Right atrium auricular region (tissue), 2 donors: Measurements from ENCODE around the gene SAFB. TPM values are rescaled to one million over a fixed set of nuclear protein-coding genes. Genes with fewer than 3 reads are reported as not detected.

Experiments used
- DNase-seq: peaks from one replicate; pipeline ENCODE4 v3.0.0-alpha.2; 2019; ENCODE audit warnings: low spot score
- H3K27ac ChIP-seq, 2 donors: fragments of 200-600 bp; sonication (generic); 1 replicate in 1 of 2; 2 replicates in 1 of 2; pipeline ENCODE4 v1.5.1; 2016 to 2019
- H3K27me3 ChIP-seq, 2 donors: fragments of 200-600 bp; sonication (generic); one replicate each; pipeline versions ENCODE4 v1.5.1 to v1.6.0; 2017 to 2019
- H3K36me3 ChIP-seq: fragments of 200-600 bp; sonication (generic); one replicate; pipeline ENCODE4 v1.5.1; 2016
- H3K4me1 ChIP-seq, 2 donors: fragments of 200-600 bp; sonication (generic); one replicate each; pipeline versions ENCODE4 v1.5.1 to v1.6.0; 2017 to 2019
- H3K4me3 ChIP-seq, 2 donors: fragments of 200-600 bp; sonication (generic); 1 replicate in 1 of 2; 2 replicates in 1 of 2; pipeline ENCODE4 v1.5.1; 2017 to 2019; ENCODE audit warnings: mild to moderate bottlenecking in 1 of 2, moderate library complexity in 1 of 2
- H3K9me3 ChIP-seq, 2 donors: fragments of 200-600 bp; sonication (generic); one replicate each; pipeline ENCODE4 v1.5.1; 2019
- CTCF ChIP-seq, 2 donors: fragments of 200-600 bp; sonication (generic); IDR thresholded peaks; one replicate each; pipeline ENCODE4 v1.5.1; 2019; ENCODE audit warnings: antibody characterized with exemption in 2 of 2
- total RNA-seq, 2 donors: library from RNA; depleted of rRNA; stranded (reverse); fragments of >200 nt; gene quantifications; one replicate each; pipeline ENCODE4 v1.1.0, GENCODE V29; 2016

Gene SAFB
- total RNA-seq, 2 donors from 2014 or later, result 31.9 to 32.7 TPM

GRCh38 chr19:5619946-5620345, 2.9 kb upstream of the SAFB start:
- Histone ChIP-seq H3K9me3 (no peaks in the 10 kb centered on the region), H3K27ac (no peak overlapping the region), H3K27me3 (no peaks in the 10 kb centered on the region), H3K36me3 (peaks cover 42% of the 10 kb centered on the region), H3K4me1 (peaks cover 0 to 44% of the 10 kb centered on the region in 2 donors), H3K4me3 (no peak overlapping the region)
- no peak for DNase-seq
- TF ChIP-seq CTCF (IDR thresholded peaks at IDR 0.05), result no peak

GRCh38 chr19:5621311-5621944, 1.5 kb upstream of the SAFB start:
- Histone ChIP-seq H3K4me1 (peaks cover 0 to 59% of the 10 kb centered on the region in 2 donors), H3K27me3 (no peaks in the 10 kb centered on the region), H3K4me3 (peak overlapping the region; percentile 98), H3K27ac (peak overlapping the region; percentile 97 to 98), H3K36me3 (peaks cover 41% of the 10 kb centered on the region), H3K9me3 (no peaks in the 10 kb centered on the region)
- no peak for DNase-seq
- TF ChIP-seq CTCF (IDR thresholded peaks at IDR 0.05), result no peak

- no peaks in the 10 kb centered on the region for H3K9me3 ChIP-seq
- peak overlapping the region; percentile 98 for H3K4me3 ChIP-seq
- TF ChIP-seq CTCF (IDR thresholded peaks at IDR 0.05), result no peak
- peak overlapping the region; percentile 97 to 98 for H3K27ac ChIP-seq
- no peak for DNase-seq
- H3K4me1 ChIP-seq, result peaks cover 0 to 64% of the 10 kb centered on the region in 2 donors
- H3K27me3 ChIP-seq, result no peaks in the 10 kb centered on the region
- peaks cover 46% of the 10 kb centered on the region for H3K36me3 ChIP-seq
These were observed 878 bp upstream of the SAFB start for GRCh38 chr19:5621945-5622464.

GRCh38 chr19:5623397-5624017, 624 bp downstream of the SAFB start:
- Histone ChIP-seq H3K36me3 (peaks cover 50% of the 10 kb centered on the region), H3K9me3 (no peaks in the 10 kb centered on the region), H3K4me1 (peaks cover 0 to 75% of the 10 kb centered on the region in 2 donors), H3K27ac (peak overlapping the region; percentile 97 to 98), H3K4me3 (peak overlapping the region; percentile 98 to 99), H3K27me3 (no peaks in the 10 kb centered on the region)
- DNase-seq, result no peak
- no peak for TF ChIP-seq CTCF (IDR thresholded peaks at IDR 0.05)

GRCh38 chr19:5624018-5624663, 1.3 kb downstream of the SAFB start:
- Histone ChIP-seq H3K4me3 (peak overlapping the region; percentile 98 to 99), H3K27me3 (no peaks in the 10 kb centered on the region), H3K36me3 (peaks cover 52% of the 10 kb centered on the region), H3K27ac (peak overlapping the region; percentile 97 to 98), H3K4me1 (peaks cover 0 to 75% of the 10 kb centered on the region in 2 donors), H3K9me3 (no peaks in the 10 kb centered on the region)
- TF ChIP-seq CTCF (IDR thresholded peaks at IDR 0.05), result no peak
- no peak for DNase-seq
